Omental fat pad (tissue), 4 donors: ENCODE data around the gene PAH. TPM values are rescaled to one million over a fixed set of nuclear protein-coding genes. Genes with fewer than 3 reads are reported as not detected.

Experiments used
- ATAC-seq: fragments of 150-250 bp; one replicate; pipeline ENCODE4 v1.9.1; 2016; ENCODE audit warnings: mild to moderate bottlenecking, moderate library complexity; ENCODE audit not compliant: low FRiP score
- DNase-seq: peaks from one replicate; pipeline ENCODE4 v3.0.0-alpha.2; 2019; ENCODE audit warnings: low spot score
- CTCF ChIP-seq, 3 donors: fragments of 450-650 bp; IDR thresholded peaks; one replicate each; pipeline ENCODE4 v1.5.1; 2016 to 2017; ENCODE audit warnings: antibody characterized with exemption in 3 of 3, mild to moderate bottlenecking in 3 of 3, moderate library complexity in 2 of 3
- total RNA-seq, 4 donors: library from RNA; depleted of rRNA; stranded (reverse); fragments of >200 nt; gene quantifications; one replicate each; pipeline ENCODE4 v1.1.0, GENCODE V29; 2016

PAH gene
- total RNA-seq, 4 donors from 2014 or later = 0.74 TPM; not detected in 3

GRCh38 chr12:102816816-102817434 lies 100.1 kb downstream of the PAH start:
- DNase-seq (no peak), ATAC-seq (no peak)
- TF ChIP-seq CTCF (IDR thresholded peaks at IDR 0.05) = no peak

GRCh38 chr12:102814691-102815367 lies 102.2 kb downstream of the PAH start:
- ATAC-seq = peak; percentile 88
- TF ChIP-seq CTCF (IDR thresholded peaks at IDR 0.05) = no peak
- DNase-seq = no peak

GRCh38 chr12:102812344-102812743 lies 104.7 kb downstream of the PAH start:
- no peak for TF ChIP-seq CTCF (IDR thresholded peaks at IDR 0.05)
- ATAC-seq = no peak
- no peak for DNase-seq

GRCh38 chr12:102811110-102811737 lies 105.8 kb downstream of the PAH start:
- TF ChIP-seq CTCF (IDR thresholded peaks at IDR 0.05) = no peak
- no peak for DNase-seq
- ATAC-seq = no peak

GRCh38 chr12:102808412-102808811 lies 108.6 kb downstream of the PAH start:
- DNase-seq (no peak), ATAC-seq (no peak)
- no peak for TF ChIP-seq CTCF (IDR thresholded peaks at IDR 0.05)

GRCh38 chr12:102806592-102806991 lies 110.5 kb downstream of the PAH start:
- DNase-seq = no peak
- no peak for TF ChIP-seq CTCF (IDR thresholded peaks at IDR 0.05)
- ATAC-seq = no peak
